Muscle of back (tissue), 13 donors: ENCODE results near the gene FALEC. TPM values are rescaled to one million over a fixed set of nuclear protein-coding genes. Genes with fewer than 3 reads are reported as not detected.

Experiments
- DNase-seq, 3 donors: peaks; one replicate each; pipeline versions ENCODE4 v3.0.0 to v3.0.0-alpha.2; 2013
- long read RNA-seq, 9 donors: transcript quantifications; one replicate each; lab custom pipeline, GENCODE V29; 2026
- polyA plus RNA-seq, 10 donors: library from polyadenylated mRNA; unstranded; fragments of 120-200 nt; gene quantifications; one replicate each; pipeline ENCODE4 v1.2.1, GENCODE V29; 2013; ENCODE audit not compliant: insufficient read length in 10 of 10

The FALEC gene
- under 1 TPM in 8 of 10 donors, not detected in 2; 0.43 to 0.99 (median 0.65) TPM for polyA plus RNA-seq
- long read RNA-seq, donor 1, result 0 reads
- long read RNA-seq, donor 2, partial matches to known transcripts, result 0 of 1 reads
- long read RNA-seq, donor 2, other reads (novel, unspliced or antisense), result 0 of 1 reads
- long read RNA-seq, donor 3, result 0 reads
- long read RNA-seq, donor 4, result 0 reads
- long read RNA-seq, donor 5, result 0 reads
- long read RNA-seq, donor 6, partial matches to known transcripts, result 0 of 1 reads
- long read RNA-seq, donor 6, other reads (novel, unspliced or antisense), result 0 of 1 reads
- long read RNA-seq, donor 7, result 0 reads
- long read RNA-seq, donor 8, result 0 reads
- long read RNA-seq, donor 9, result 0 reads

DNA sequence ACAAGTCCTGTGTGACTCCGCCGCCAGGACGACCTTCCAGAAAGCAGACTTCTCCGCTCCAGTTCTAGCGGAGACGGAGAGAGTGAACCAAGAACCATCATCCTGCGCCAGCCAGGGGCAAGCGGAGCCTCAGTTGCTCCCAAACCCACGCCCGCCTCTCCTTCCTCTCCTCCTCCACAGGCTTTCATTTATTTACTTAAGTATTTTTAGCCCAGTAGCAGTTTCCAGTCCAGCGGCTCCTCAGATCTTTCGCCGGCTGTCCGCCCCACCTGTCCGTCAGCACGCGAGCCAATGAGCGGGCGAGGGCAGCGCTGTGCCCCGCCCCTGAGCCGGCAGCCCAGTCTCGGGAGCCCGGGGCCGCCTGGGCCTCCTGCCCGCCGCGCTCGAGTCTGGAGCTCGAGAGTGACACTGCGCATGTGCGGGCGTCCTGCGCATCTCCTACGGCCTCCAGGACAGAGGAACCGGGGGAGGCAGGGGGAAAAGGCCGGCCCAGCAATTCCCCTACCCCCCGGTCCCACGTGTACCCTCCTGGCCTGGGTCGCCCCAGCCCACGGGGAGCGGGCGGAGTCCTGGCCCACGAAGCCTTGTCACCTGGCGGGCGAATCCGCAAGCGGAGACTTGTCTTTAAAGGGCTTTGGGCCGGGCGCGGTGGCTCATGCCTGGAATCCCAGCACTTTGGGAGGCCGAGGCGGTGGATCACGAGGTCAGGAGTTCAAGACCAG is at the start of gene FALEC:
Gene FALEC (plus strand): TSS at position 425 of the 722 bp plus-strand sequence.
- DNase-seq, result peak; percentile 95 to 98 (median 96)

DNA sequence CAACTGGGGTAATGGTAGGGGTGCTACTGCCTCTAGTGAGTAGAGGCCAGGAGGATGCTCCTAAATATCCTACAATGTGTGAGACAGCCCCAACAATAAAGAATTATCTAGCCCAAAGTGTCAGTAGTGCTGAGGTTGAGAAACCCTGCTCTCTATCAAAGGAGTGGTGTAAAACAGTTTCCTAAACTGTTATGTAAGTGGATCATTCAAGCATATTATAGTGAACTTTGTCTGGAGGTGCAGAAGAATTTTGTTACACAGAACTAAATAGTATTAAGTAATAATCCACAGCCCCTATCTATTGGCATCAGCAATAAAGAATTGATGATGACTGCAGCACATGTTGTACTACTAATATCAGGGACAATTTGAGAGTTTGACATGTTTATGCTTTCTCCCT is 48.6 kb upstream of the FALEC start:
- no peak for DNase-seq

DNA sequence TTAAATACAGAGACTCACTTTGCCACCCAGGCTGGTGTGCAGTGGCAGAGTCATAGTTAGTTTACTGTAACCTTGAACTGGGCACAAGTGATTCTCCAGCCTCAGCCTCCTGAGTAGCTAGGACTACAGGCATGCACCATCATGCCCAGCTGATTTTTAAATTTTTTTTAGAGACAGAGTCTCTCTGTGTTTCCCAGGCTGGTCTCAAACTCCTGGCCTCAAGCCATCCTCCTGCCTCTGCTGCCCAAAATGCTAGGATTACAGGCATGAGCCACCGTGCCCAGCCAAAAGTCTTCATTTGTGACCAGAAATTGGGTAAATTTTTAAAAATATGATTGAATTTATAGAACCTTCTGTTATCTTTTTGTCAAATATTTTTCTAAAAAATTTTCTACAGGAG is 46.3 kb upstream of the FALEC start:
- DNase-seq, result no peak

DNA sequence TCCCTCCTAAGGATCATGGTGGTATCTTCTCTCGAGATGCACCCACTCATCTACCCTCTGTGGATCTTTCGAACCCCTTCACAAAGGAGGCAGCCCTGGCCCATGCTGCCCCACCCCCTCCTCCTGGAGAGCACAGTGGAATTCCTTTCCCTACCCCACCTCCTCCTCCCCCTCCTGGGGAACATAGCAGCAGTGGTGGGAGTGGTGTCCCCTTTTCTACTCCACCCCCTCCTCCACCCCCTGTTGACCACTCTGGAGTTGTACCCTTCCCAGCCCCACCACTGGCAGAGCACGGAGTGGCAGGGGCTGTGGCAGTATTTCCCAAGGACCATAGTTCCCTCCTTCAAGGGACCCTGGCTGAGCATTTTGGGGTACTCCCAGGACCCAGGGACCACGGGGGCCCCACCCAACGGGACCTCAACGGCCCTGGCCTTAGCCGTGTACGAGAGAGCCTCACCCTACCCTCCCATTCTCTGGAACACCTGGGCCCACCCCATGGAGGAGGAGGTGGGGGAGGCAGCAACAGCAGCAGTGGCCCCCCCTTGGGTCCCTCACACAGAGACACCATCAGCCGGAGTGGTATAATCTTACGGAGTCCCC is 42.9 kb upstream of the FALEC start:
- DNase-seq, result no peak

DNA sequence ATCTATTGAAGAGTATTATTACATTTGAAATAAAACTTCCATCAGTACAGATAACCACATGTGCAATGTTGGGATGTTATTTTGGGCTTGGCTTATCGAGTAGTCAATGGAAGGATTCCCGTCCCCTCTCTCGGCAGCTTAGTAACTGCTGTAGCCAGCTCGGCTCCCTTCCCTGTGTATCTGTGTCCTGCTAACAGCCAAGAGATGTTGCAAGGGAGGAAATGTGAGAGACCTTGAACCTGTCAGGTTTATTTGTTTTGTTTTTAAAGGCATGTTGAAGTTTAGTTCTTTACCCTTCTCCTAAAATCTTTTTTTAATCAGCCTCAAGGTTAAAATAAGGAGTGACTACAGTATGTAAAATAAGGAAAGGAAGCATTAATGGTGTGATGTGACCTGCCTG is 41.9 kb upstream of the FALEC start:
- DNase-seq, result no peak

DNA sequence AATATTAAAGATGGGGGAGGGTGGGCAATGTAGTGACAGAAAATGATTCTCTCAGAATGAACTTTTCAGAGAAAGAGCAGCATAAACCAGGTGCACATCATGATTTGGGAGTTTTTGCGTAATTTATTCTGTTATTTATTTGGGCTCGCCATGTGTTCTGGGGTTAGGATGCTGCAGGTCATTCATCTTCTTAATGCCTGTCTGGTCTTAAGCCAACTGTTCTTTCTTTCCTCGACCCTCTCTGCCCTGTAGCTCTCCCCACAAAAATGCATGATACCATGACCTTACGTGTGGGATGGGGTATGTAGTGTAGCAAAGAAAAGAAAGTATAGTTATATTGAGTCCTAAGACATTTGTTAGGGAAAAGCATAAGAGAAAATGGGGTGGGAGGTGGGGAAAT is 40.7 kb upstream of the FALEC start:
- DNase-seq, result no peak

DNA sequence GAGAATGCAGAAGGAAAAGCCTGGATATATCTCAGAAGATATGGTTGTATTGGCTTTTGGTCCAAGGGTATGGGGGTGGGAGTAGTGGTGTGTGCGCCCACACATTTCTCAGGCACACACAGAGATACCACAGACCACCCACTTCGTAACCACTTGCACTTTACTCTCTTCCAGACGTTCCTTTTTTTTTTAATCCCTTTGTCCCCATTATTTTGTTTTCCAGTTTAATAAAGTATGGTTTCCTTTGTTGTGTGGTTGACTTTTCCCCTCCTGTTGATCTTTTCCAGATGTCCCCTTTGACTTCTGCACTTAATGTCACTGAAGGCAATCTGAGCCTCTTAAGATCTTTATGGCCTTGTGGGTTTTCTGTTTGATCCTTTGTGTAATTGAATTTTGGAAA is 38.8 kb upstream of the FALEC start:
- DNase-seq, result no peak

DNA sequence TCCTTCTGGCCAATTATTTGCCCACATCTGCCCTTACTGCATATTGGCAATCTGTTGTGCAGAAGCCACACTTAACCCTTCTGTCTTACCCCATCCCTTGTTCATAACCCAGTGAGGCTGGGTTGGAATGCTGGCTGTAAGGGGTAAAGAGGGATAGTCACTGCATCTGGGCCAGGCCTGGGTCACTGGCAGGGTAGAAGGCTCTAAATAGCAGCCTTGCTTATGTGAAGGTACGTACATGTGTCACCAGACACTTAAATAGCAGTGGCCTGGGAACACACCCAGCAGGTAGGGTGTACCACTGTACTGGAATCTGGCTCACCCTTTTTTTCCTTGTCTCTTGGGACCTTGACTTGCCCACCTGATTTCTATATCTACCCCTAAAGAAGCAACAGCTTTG is 38.2 kb upstream of the FALEC start:
- no peak for DNase-seq

DNA sequence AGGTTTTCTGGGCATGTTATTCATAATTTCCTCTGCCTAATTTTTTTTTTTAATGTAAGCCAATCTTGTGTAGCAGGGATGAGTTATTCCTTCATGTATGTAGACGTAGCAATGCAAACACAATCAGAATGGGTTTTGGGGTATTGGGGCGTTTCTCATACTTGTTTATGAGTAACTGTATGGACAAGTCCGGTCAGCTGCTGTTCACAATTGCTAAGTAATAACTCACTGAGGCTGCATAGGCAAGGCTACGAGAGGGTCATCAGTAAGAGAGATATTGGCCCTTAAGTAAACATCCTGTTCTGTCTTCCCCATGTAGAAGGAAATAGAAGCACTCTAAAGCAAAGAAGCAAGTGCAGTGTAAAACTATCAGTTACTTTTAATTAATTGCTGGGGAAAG is 37.8 kb upstream of the FALEC start:
- DNase-seq, result no peak

DNA sequence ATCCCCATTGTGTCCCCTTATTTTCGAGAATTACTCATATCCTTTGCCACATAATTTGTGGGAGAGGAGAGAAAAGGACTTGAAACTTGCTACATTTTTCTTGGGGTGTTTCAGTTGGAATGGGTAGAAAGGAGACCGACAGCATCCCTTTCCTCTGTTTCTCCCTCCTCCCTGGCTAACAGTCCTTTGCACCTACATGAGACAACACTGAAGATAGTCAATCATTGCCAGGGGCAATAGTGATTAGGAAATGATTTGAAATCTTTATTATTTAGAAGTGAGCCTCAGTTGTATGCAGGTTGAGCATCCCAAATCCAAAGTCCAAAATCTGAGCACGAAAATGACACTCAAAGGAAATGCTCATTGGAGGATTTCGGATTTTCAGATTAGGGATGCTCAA is 36.2 kb upstream of the FALEC start:
- DNase-seq, result no peak

DNA sequence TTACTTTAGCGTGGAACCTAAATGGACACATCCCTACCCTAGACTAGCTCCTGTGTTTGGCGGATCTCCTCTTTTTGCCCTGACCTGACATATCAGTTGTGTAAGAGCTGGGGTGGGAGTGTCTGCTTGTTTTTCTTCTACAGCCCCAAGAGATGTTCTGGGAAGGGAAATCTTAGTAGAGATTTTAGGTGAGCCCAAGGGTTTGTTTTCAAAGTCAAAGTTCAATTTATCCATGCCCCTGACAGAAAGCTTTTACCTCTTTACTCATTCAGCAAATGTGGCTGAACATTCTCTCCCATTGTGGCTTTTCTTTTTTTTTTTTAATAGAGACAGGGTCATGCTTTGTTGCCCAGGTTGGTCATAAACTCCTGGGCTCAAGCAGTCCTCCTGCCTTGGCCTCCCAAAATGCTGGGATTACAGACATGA is 35.6 kb upstream of the FALEC start:
- DNase-seq, result no peak

DNA sequence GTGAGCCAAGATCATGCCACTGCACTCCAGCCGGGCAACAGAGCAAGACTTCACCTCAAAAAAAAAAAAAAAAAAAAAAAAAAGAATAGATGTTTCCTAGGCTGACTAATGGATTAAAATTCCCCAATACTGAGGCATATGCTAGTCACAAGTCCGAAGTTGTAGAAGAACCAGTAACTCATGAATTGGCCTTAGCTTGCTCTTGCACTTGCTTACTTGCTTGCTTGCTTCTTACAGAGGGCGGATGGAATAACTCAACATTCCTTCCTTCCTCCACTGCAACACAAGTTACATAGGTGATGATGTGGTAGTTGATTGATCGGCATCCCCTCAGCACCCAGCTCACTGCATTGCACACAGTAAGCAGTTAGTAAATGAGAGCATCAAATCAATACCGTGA is 31.1 kb upstream of the FALEC start:
- DNase-seq, result no peak

DNA sequence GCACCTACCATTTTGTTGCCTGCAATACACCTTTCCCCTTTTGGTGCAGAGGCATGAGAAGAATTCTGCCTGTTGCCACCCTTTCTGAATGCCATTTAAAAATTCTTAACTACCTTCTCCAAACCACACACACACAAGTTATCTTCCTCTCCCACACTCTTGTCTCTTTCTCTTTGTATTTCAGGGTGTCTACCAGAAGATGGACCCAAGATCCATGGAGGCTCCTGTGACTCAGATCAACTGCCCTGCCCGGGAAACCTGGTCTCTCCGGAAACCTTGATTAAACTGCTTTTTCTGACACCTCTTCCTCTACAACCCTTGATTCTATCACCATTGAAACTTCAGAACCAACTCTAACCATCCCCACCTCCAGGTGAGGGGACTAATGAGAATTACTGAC is 30.7 kb upstream of the FALEC start:
- no peak for DNase-seq

DNA sequence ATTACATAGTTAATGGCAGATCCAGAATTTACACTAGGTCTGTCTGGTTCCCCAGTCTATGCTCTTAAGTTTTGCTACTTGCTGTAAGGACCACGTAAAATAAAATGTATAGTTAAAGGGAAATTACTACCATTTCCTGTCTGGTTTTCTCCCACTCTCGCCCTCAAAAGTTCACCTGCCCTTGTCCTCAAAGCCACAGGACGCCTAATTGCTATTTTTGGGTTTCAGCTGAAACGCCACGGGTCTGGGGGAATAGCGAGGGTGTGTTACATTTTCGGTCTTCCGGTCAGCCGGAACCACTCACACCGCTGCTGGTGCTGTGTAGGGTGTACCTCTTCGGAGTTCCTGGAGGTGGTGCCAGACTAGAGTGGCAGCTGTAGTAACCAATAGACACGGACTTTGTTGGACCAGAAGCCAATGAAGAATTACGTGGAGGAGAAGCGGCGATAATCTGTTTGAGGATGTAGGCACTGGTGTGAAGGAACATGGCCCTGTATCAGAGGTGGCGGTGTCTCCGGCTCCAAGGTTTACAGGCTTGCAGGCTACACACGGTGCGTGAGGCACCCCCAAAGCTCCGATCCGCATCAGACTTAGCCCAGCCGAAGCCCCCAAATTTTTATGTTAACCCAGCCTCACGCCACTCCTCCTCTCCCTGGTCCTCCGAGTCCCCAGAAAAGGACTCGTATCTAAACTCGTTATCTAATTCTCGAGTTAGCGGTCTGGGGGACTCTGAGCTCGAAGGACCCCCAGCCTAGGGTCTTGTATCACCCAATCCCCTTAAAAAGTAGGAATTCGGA is 28.4 kb upstream of the FALEC start, which contains the start of gene TARS2:
Gene TARS2 (plus strand): TSS at position 454 of the 797 bp plus-strand sequence. CDS start 32 bp downstream, at position 486.
- peak; percentile 96 to 99 (median 98) for DNase-seq

DNA sequence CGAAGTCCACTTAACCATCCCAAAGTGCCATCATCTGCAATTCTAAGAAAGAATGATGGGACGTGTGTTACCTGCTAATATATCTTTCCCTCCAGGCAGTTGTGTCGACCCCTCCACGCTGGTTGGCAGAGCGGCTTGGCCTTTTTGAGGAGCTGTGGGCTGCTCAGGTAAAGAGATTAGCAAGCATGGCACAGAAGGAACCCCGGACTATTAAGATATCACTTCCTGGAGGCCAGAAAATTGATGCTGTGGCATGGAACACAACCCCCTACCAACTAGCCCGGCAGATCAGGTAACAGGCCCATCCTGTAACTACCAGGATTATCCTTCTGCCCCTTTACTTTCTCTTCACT is 27.8 kb upstream of the FALEC start:
- no peak for DNase-seq

DNA sequence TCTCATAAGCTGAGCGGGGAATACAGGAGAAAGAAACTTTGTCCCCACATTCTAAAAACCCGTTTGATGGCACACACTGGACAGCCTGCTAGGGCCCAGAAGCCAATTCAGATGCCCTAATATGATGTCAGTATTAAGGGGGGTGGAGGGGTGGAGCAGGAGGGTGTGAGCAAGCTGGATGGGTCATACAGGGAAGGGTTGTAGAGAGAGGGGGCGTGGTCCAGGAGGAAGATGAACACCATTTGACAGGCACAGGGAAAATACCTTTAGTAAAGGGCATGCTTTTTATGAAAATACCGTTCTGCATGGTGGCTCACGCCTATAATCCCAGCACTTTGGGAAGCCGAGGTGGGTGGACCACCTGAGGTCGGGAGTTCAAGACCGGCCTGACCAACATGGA is 22.4 kb upstream of the FALEC start:
- DNase-seq, result no peak

DNA sequence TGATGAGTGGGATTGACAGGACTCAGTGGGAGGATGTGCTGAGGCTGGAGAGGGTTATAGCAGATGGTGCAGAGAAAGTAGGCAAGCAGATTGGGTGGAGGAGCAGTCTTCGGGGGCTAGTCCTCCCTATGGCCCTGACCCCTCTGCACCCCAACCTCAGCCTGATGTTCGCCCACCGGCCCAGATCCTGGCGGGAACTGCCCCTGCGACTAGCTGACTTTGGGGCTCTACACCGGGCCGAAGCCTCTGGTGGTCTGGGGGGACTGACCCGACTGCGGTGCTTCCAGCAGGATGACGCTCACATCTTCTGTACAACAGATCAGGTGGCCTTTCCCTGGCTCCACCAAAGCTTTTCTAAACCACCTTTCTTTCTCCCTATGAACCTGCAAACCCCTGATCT is 17.2 kb upstream of the FALEC start:
- no peak for DNase-seq

DNA sequence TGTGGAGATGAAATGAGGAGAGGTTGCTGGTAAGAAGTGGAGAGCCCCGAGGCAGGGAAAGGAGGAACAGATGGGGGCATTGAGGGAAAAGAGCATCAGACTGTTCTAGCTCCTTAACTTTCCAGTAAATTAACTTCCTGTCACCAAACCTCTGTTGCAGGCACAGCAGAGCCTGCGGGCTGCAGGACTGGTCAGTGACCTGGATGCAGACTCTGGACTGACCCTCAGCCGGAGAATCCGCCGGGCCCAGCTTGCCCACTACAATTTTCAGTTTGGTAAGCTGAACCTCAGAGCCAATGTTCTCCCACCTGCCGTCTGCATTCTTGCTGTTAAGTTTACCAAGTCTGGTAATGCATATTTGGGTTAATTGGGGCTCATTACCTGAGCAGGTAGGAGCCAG is 10.1 kb upstream of the FALEC start:
- no peak for DNase-seq

DNA sequence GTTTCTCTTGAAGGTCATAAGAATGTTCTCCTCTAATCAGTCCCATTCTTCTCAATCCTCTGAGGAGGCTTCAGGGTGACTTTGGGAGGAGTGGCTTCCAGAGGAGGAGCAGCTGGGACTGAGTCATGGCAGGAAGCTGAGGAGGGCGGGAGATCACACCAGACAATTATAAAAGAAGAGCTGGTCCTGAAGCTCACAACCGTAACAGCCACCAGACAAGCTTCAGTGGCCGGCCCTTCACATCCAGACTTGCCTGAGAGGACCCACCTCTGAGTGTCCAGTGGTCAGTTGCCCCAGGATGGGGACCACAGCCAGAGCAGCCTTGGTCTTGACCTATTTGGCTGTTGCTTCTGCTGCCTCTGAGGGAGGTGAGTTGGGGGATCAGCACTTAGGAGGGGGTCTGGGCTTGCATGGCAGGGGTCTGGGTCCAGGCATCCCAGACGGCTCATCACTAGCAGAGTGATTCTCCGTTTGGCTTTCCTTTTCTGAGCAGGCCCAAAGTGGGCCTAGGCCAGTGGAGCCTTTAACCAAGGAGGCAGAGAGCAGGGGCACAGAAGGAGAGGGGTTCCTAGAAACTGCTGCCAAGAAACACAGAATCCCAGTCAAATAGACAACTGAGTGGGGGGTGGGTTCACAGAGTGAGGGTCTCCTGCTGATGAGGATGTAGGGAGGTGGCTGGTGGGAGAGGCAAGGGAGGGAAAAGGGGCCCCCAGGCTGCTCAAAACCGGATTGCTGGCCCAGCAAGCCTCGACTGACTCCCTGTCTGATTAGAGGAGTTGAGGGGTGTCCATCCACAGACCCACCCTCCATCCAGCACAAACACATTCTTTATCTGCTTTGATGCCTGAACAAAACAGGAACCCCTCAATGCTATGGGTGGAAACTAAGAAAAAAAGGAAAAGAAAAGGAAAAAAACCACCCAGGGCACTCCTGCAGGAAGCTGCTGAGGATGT is 7.4 kb upstream of the FALEC start, which contains the start of gene ECM1:
Gene ECM1 (plus strand): TSS at position 198 of the 953 bp plus-strand sequence. CDS start 101 bp downstream, at position 299.
- DNase-seq, result no peak

DNA sequence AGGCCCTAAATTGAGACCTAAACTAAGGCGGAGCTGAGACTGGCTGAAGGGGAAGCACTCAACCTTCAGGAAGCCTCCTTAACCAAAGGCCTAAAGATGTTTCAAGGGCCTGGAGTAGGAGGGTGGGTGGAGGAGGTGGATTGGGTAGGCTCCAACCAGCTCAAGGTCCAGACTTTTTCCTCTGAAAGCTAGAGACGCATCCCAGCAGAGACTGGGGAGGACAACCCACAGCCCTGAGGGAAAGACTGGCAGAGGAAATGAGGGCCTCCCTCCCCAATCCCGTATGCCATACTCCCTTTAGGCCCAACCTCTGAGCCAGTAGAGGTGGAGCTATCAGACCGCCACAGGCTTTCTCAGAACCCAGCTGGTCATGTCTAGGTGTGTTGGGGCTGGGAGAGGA is 6.6 kb upstream of the FALEC start:
- DNase-seq, result no peak

DNA sequence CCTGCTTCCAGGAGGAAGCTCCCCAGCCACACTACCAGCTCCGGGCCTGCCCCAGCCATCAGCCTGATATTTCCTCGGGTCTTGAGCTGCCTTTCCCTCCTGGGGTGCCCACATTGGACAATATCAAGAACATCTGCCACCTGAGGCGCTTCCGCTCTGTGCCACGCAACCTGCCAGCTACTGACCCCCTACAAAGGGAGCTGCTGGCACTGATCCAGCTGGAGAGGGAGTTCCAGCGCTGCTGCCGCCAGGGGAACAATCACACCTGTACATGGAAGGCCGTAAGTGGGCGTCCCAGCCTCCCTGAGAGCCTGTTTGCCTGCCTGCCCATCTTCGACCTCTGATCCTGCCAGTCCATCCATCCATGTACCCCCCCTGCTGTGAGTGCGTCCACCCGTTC is 4.0 kb upstream of the FALEC start:
- no peak for DNase-seq
